ENCODE results near the gene FAM204A. TPM values are rescaled to one million over a fixed set of nuclear protein-coding genes. Genes with fewer than 3 reads are reported as not detected.

FAM204A gene
- total and polyA plus RNA-seq, 12 donors, result 9.8 to 63.1 (median 43.7) TPM

DNA sequence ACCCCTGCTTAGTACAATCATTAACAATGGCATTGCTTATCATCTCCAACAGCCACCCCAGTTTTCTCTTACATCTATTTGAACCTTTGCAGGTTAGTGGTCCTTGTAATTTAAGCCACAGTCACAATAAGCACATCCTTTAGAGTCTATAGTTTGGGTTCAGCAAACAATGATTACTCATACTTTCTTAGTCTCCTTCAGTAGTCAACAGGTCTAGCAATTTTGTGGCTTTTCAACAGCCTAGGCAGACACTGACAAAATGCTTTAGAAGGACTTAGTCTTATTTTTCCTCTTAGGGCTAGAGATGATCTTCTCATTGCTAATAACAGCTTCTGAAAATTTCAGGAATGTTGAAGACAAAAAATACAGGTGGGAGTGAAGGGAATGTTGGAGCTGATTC lies 32.3 kb upstream of the FAM204A start:
- H3K4me3 ChIP-seq, result no peak overlapping the region
- H3K4me1 ChIP-seq (replicated peaks in 1 of 2), result no peaks in the 10 kb centered on the region
- TF ChIP-seq CTCF (IDR thresholded peaks at IDR 0.05) (no peak), POLR2A (IDR thresholded peaks at IDR 0.05) (no peak)
- peaks cover 11% of the 10 kb centered on the region for H3K27me3 ChIP-seq
- intact Hi-C loops (cut with DNase I), result no loop called here
- no peaks in the 10 kb centered on the region for H3K9me3 ChIP-seq (replicated peaks in 1 of 3)
- no peak for DNase-seq
- H3K27ac ChIP-seq, result no peak overlapping the region
- H3K36me3 ChIP-seq (replicated peaks in 1 of 2), result no peaks in the 10 kb centered on the region

GRCh38 chr10:118373786-118374185 lies 31.7 kb upstream of the FAM204A start:
- H3K9me3 ChIP-seq (replicated peaks in 1 of 3), result no peaks in the 10 kb centered on the region
- H3K4me3 ChIP-seq, result no peak overlapping the region
- no peaks in the 10 kb centered on the region for H3K4me1 ChIP-seq (replicated peaks in 1 of 2)
- H3K27me3 ChIP-seq, result peaks cover 11% of the 10 kb centered on the region
- no peaks in the 10 kb centered on the region for H3K36me3 ChIP-seq (replicated peaks in 1 of 2)
- TF ChIP-seq CTCF (IDR thresholded peaks at IDR 0.05), result no peak
- DNase-seq, result no peak
- no peak overlapping the region for H3K27ac ChIP-seq
- WGBS, 4 donors, result 41 to 52% (median 45%) methylated on average over 4 of the region's 4 CpGs
- intact Hi-C loops (cut with DNase I), result no loop called here

- no peak for TF ChIP-seq POLR2A (IDR thresholded peaks at IDR 0.05)
- TF ChIP-seq CTCF (IDR thresholded peaks at IDR 0.05), result no peak
- peaks cover 7% of the 10 kb centered on the region for H3K27me3 ChIP-seq
- no peak for DNase-seq
Measured at GRCh38 chr10:118370499-118370898, 28.4 kb upstream of the FAM204A start.

GRCh38 chr10:118369641-118370205 lies 27.6 kb upstream of the FAM204A start:
- intact Hi-C loops (cut with DNase I), result no loop called here
- no peak for DNase-seq
- H3K36me3 ChIP-seq (replicated peaks in 1 of 2), result no peaks in the 10 kb centered on the region
- no peak overlapping the region for H3K27ac ChIP-seq
- WGBS, 4 donors, result 71 to 81% (median 76%) methylated on average over 4 of the region's 4 CpGs
- peaks cover 7% of the 10 kb centered on the region for H3K27me3 ChIP-seq
- H3K9me3 ChIP-seq (replicated peaks in 1 of 3), result peaks cover 0 to 6% (median 0%) of the 10 kb centered on the region in 3 donors
- TF ChIP-seq POLR2A (IDR thresholded peaks at IDR 0.05), result no peak
- TF ChIP-seq CTCF (IDR thresholded peaks at IDR 0.05), result no peak
- no peak overlapping the region for H3K4me3 ChIP-seq
- no peaks in the 10 kb centered on the region for H3K4me1 ChIP-seq (replicated peaks in 1 of 2)

More at GRCh38 chr10:118370499-118370898, 28.4 kb upstream of the FAM204A start:
- Histone ChIP-seq H3K27ac (no peak overlapping the region), H3K9me3 (replicated peaks in 1 of 3) (peaks cover 0 to 5% (median 0%) of the 10 kb centered on the region in 3 donors), H3K4me3 (no peak overlapping the region), H3K36me3 (replicated peaks in 1 of 2) (no peaks in the 10 kb centered on the region), H3K4me1 (replicated peaks in 1 of 2) (no peaks in the 10 kb centered on the region)
- 86 to 98% (median 90%) methylated on average over 2 of the region's 2 CpGs for WGBS, 4 donors
- intact Hi-C loops (cut with DNase I), result no loop called here

Data from adrenal gland (tissue), 12 donors.